NT2/D1 (cell line): Measurements from ENCODE around the gene TSPAN31.

Experiments used
- SUZ12 ChIP-seq: IDR thresholded peaks from 2 replicates; pipeline ENCODE4 v1.6.1; 2011; ENCODE audit not compliant: insufficient read length, insufficient read depth; ENCODE audit errors: extremely low read depth
- ZNF274 ChIP-seq: IDR thresholded peaks from 2 replicates; pipeline ENCODE4 v1.6.1; 2011; ENCODE audit warnings: mild to moderate bottlenecking, low read depth, low read length

DNA sequence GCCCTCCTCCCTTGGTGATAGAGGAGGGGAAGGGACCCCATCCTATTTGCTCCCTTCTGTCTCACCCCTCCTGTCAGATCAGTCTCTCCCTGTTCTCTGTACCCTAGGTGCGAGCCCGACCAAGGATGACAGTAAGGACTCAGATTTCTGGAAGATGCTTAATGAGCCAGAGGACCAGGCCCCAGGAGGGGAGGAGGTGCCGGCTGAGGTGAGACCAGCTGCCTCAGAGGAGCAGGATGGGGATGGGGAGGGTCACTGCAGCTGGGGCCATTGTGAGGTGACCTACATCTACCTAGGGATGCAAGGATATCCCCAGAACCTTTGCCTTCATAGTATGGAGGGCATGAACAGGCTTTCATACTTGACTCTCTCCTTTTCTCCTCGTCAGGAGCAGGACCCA is 28.5 kb upstream of the TSPAN31 start:
- TF ChIP-seq ZNF274 (no peak), SUZ12 (no peak)
